GM23338 (cell line): ENCODE results near the gene AKR1C1. TPM values are rescaled to one million over a fixed set of nuclear protein-coding genes. Genes with fewer than 3 reads are reported as not detected.

ENCODE experiments used
- ATAC-seq: fragments of 200-7000 bp; cut with Tn5 transposase; 3 replicates; pipeline ENCODE4 v1.9.1; 2020
- DNase-seq: peaks from one replicate; pipeline ENCODE4 v3.0.0-alpha.2; 2015; ENCODE audit warnings: low spot score
- H2AFZ ChIP-seq: fragments of 200-600 bp; sonication (generic); 2 replicates; pipeline ENCODE4 v1.8.0; 2016; ENCODE audit warnings: antibody characterized with exemption, mild to moderate bottlenecking, moderate library complexity
- H3F3A ChIP-seq: fragments of 200-600 bp; sonication (generic); replicated peaks from 2 replicates; pipeline ENCODE4 v1.8.0; 2017; ENCODE audit warnings: antibody characterized with exemption, mixed run types, low read depth
- H3K27ac ChIP-seq: fragments of 200-600 bp; sonication (generic); 2 replicates; pipeline ENCODE4 v1.6.1; 2016; ENCODE audit warnings: low read depth
- H3K27me3 ChIP-seq: fragments of 200-600 bp; sonication (generic); 2 replicates; pipeline ENCODE4 v1.8.0; 2016; ENCODE audit warnings: mild to moderate bottlenecking, mixed run types, moderate library complexity; ENCODE audit not compliant: insufficient read depth
- H3K36me3 ChIP-seq: fragments of 200-600 bp; sonication (generic); 2 replicates; pipeline ENCODE4 v1.8.0; 2016; ENCODE audit warnings: mild to moderate bottlenecking; ENCODE audit not compliant: insufficient read depth
- H3K4me1 ChIP-seq: fragments of 200-600 bp; sonication (generic); 2 replicates; pipeline ENCODE4 v1.8.0; 2016; ENCODE audit warnings: mild to moderate bottlenecking, moderate library complexity; ENCODE audit not compliant: insufficient read depth
- H3K4me2 ChIP-seq: fragments of 200-600 bp; sonication (generic); 2 replicates; pipeline ENCODE4 v1.7.1; 2017; ENCODE audit warnings: mixed run types
- H3K4me3 ChIP-seq: fragments of 200-600 bp; sonication (generic); 2 replicates; pipeline ENCODE4 v1.6.1; 2016; ENCODE audit warnings: mixed run types
- H3K79me2 ChIP-seq: fragments of 200-600 bp; sonication (generic); replicated peaks from 2 replicates; pipeline ENCODE4 v1.8.0; 2017; ENCODE audit warnings: mild to moderate bottlenecking; ENCODE audit not compliant: insufficient read depth
- H3K9me2 ChIP-seq: fragments of 200-600 bp; sonication (generic); 2 replicates; pipeline ENCODE4 v1.8.0; 2017; ENCODE audit not compliant: insufficient read depth
- H4K20me1 ChIP-seq: fragments of 200-600 bp; sonication (generic); replicated peaks from 2 replicates; pipeline ENCODE4 v1.8.0; 2017; ENCODE audit warnings: mild to moderate bottlenecking; ENCODE audit not compliant: insufficient read depth
- H3K27ac Mint-ChIP-seq: 2 replicates; pipeline ENCODE4 v1.8.0; 2020; ENCODE audit warnings: inconsistent platforms, mild to moderate bottlenecking, moderate library complexity, mixed read lengths
- H3K27me3 Mint-ChIP-seq: 3 replicates; pipeline ENCODE4 v1.8.0; 2022; ENCODE audit warnings: low read depth, mild to moderate bottlenecking, moderate library complexity, mixed read lengths, inconsistent platforms; ENCODE audit not compliant: insufficient read depth, poor library complexity
- H3K36me3 Mint-ChIP-seq: 3 replicates; pipeline ENCODE4 v1.8.0; 2021; ENCODE audit warnings: low read depth, mild to moderate bottlenecking, inconsistent platforms, moderate library complexity, mixed read lengths
- H3K4me1 Mint-ChIP-seq: 3 replicates; pipeline ENCODE4 v1.8.0; 2020; ENCODE audit warnings: mild to moderate bottlenecking, inconsistent platforms, mixed read lengths
- H3K4me3 Mint-ChIP-seq: 3 replicates; pipeline ENCODE4 v1.8.0; 2021; ENCODE audit warnings: moderate library complexity, mild to moderate bottlenecking, inconsistent platforms, mixed read lengths
- H3K9me3 Mint-ChIP-seq: 3 replicates; pipeline ENCODE4 v1.8.0; 2020; ENCODE audit warnings: moderate library complexity, mild to moderate bottlenecking, inconsistent platforms, mixed read lengths
- CREB1 ChIP-seq: fragments of 250-450 bp; sonication (Bioruptor Pico); IDR thresholded peaks from 2 replicates; pipeline ENCODE4 v1.5.0; 2020; ENCODE audit warnings: low read depth, mild to moderate bottlenecking, moderate library complexity
- CTCF ChIP-seq, 2 experiments: fragments of 200-600 bp in 1 of 2; sonication (generic) in 1 of 2; conservative IDR thresholded peaks; 2 replicates each; pipeline versions ENCODE4 v1.5.1 to v1.6.1; 2016 to 2017; ENCODE audit warnings: antibody characterized with exemption in 2 of 2, low read depth in 2 of 2, mild to moderate bottlenecking in 2 of 2, moderate library complexity in 1 of 2
- EZH2 ChIP-seq: fragments of 200-600 bp; sonication (generic); IDR thresholded peaks from one replicate; pipeline ENCODE4 v1.8.0; 2017; ENCODE audit warnings: antibody characterized with exemption, mild to moderate bottlenecking, low read depth; ENCODE audit not compliant: unreplicated experiment
- EZH2phosphoT487 ChIP-seq: fragments of 200-600 bp; sonication (generic); IDR thresholded peaks from one replicate; pipeline ENCODE4 v1.8.1; 2018; ENCODE audit warnings: antibody characterized with exemption; ENCODE audit not compliant: unreplicated experiment
- JUNB ChIP-seq: IDR thresholded peaks from one replicate; pipeline ENCODE4 v1.6.1; 2016; ENCODE audit warnings: antibody characterized with exemption; ENCODE audit not compliant: unreplicated experiment
- NANOG ChIP-seq: IDR thresholded peaks from 2 replicates; pipeline ENCODE4 v1.6.1; 2016; ENCODE audit warnings: antibody characterized with exemption, borderline replicate concordance
- POLR2AphosphoS5 ChIP-seq: IDR thresholded peaks from 2 replicates; pipeline ENCODE4 v1.6.1; 2016; ENCODE audit warnings: antibody characterized with exemption, low read depth
- REST ChIP-seq: IDR thresholded peaks from one replicate; pipeline ENCODE4 v1.6.1; 2018; ENCODE audit warnings: antibody characterized with exemption; ENCODE audit not compliant: unreplicated experiment
- STAT1 ChIP-seq: IDR thresholded peaks from one replicate; pipeline ENCODE4 v1.6.1; 2016; ENCODE audit warnings: antibody characterized with exemption; ENCODE audit not compliant: unreplicated experiment
- ZNF114 ChIP-seq: fragments of 250-450 bp; sonication (Bioruptor Pico); IDR thresholded peaks from 2 replicates; pipeline ENCODE4 v1.5.0; 2020; ENCODE audit warnings: mild to moderate bottlenecking, moderate library complexity
- ZNF331 ChIP-seq: fragments of 250-450 bp; sonication (Bioruptor Pico); IDR thresholded peaks from 2 replicates; pipeline ENCODE4 v1.5.0; 2020; ENCODE audit warnings: low read depth, mild to moderate bottlenecking, moderate library complexity
- ZNF462 ChIP-seq: fragments of 250-450 bp; sonication (Bioruptor Pico); IDR thresholded peaks from 2 replicates; pipeline ENCODE4 v1.5.0; 2020; ENCODE audit warnings: mild to moderate bottlenecking, moderate library complexity
- polyA plus RNA-seq: library from polyadenylated mRNA; unstranded; fragments of >200 nt; fragmentation: Nextera tagmentation; extraction: Ambion mirVana; gene quantifications from 2 replicates; pipeline ENCODE4 v1.2.1, GENCODE V29; 2016
- total RNA-seq: library from RNA; depleted of rRNA; stranded (reverse); fragments of >200 nt; shearing (Covaris generic); gene quantifications from 2 replicates; pipeline ENCODE4 v1.2.3, GENCODE V29; 2014
- TF ChIP-seq, protein P1 (sequence below): IDR thresholded peaks from 2 replicates; pipeline ENCODE4 v1.6.1; 2016; ENCODE audit warnings: antibody characterized with exemption

The AKR1C1 gene
- total and polyA plus RNA-seq, 2 experiments from 2014 or later, result 2.6 to 5.1 TPM

- Mint-ChIP-seq H3K4me3 (no peak overlapping the region), H3K27ac (no peak overlapping the region), H3K9me3 (peaks cover 1% of the 10 kb centered on the region; the same call in 2 of the 3 replicates), H3K36me3 (peaks cover 2% of the 10 kb centered on the region; the same call in 2 of the 3 replicates), H3K27me3 (no peaks in the 10 kb centered on the region), H3K4me1 (no peaks in the 10 kb centered on the region)
- H3K9me2 ChIP-seq, result no peaks in the 10 kb centered on the region
- H3K4me1 ChIP-seq, result no peaks in the 10 kb centered on the region
- ATAC-seq (no peak), DNase-seq (no peak)
- no peak overlapping the region for H3K27ac ChIP-seq
- H3K36me3 ChIP-seq, result no peaks in the 10 kb centered on the region
- no peaks in the 10 kb centered on the region for H3F3A ChIP-seq
- no peaks in the 10 kb centered on the region for H3K27me3 ChIP-seq
- TF ChIP-seq, protein P1, sequence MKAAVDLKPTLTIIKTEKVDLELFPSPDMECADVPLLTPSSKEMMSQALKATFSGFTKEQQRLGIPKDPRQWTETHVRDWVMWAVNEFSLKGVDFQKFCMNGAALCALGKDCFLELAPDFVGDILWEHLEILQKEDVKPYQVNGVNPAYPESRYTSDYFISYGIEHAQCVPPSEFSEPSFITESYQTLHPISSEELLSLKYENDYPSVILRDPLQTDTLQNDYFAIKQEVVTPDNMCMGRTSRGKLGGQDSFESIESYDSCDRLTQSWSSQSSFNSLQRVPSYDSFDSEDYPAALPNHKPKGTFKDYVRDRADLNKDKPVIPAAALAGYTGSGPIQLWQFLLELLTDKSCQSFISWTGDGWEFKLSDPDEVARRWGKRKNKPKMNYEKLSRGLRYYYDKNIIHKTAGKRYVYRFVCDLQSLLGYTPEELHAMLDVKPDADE, result no peak
- no peak for TF ChIP-seq REST
- TF ChIP-seq ZNF331 (CRISPR knock-in tag), result no peak
- no peak for TF ChIP-seq EZH2
- TF ChIP-seq POLR2AphosphoS5, result no peak
- no peak for TF ChIP-seq JUNB
- TF ChIP-seq EZH2phosphoT487, result no peak
- no peak for TF ChIP-seq STAT1
- no peak for TF ChIP-seq ZNF462 (CRISPR knock-in tag)
- no peak for TF ChIP-seq CREB1 (CRISPR knock-in tag)
- TF ChIP-seq NANOG, result no peak
- no peak for TF ChIP-seq CTCF (conservative IDR thresholded peaks at IDR 0.05; ENCODE audit: low read depth in 2 of 2)
- no peak for TF ChIP-seq ZNF114 (CRISPR knock-in tag)
- H3K4me3 ChIP-seq, result no peak overlapping the region
- H2AFZ ChIP-seq, result no peak overlapping the region
- no peaks in the 10 kb centered on the region for H4K20me1 ChIP-seq
- H3K79me2 ChIP-seq, result no peaks in the 10 kb centered on the region
- no peak overlapping the region for H3K4me2 ChIP-seq
Measured at GRCh38 chr10:4916086-4916716, 47.0 kb upstream of the AKR1C1 start.
